HG02571 (cell line): ENCODE results near the gene CDH19.

Experiments used
- ATAC-seq: cut with Tn5 transposase; IDR thresholded peaks from one replicate; pipeline ENCODE4 v1.9.1; 2021; ENCODE audit warnings: mild to moderate bottlenecking, moderate library complexity; ENCODE audit not compliant: unreplicated experiment

CDH19 gene

DNA sequence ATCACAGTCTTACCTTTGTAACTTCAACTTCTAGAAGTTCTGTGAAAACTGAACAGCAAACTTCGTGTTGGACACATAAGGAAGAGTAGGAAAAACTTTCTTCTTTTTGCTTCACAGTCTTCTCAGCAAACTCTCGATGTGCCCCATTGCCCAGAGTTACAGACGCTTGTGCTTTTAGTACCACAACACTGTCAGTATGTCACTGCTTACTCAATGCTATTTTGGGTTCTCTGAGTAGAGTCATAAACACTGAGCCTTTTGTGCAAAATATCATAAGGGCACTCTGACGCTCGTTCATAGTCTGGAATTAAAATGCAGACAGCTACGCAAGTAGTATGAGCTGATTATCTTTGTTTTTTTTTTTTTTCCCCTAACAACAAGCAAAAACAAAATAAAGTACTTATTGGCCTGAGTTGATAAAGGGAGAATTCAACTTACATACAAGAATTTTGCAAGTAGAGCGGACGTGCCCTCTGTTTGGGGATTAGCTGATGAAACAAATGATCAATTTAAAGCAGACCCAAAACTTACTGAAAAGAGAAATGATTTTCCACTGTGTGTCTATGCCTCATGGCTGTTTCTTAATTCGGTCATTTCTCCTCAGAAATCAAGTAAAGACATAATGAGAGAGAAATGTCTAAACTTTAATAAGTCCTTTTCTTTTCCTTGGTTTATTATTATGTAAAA lies at the start of gene CDH19:
TSS of gene CDH19 (minus strand) at position 150 of the 687 bp plus-strand sequence. CDS start 31,886 bp downstream, outside the sequence.
- no peak for ATAC-seq

DNA sequence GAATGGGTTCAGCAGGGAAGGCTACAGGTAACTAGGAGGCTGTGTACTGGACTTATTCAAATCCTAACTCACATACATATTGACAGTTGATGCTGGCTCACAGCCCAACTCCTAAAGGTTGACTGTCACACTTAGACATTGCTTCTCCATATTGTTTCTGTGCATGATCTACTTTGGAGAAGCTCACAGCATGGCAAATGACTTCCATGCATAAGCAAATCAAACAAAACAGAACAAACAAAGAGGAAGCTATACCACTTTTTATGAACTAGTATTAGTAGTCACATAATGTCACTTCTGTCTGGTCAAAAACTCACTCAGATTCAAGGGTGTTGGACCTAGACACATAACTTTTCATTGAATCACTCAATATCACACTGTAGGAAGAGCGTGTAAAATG lies 43.8 kb upstream of the CDH19 start:
- ATAC-seq: no peak

DNA sequence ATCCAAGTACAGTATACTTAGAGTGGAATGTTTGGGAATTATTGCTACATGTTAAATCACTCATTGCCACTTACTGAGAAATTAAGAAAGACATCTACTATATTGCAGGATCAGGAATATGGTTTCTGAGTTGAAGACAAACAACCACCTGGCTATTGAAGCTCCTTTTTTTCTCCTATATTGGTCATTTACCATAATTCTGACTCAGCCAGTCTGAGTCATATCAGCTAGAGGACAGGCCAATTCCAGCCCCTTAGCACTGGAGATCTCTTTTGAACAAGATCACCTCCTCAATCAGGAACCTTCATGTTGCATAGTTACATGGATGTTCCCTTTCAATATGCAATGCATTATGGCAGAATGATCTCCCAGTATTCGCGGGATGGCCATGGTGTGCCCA lies 42.7 kb upstream of the CDH19 start:
- ATAC-seq: no peak

GRCh38 chr18:66645983-66646382 lies 42.1 kb upstream of the CDH19 start:
- ATAC-seq: no peak

- no peak for ATAC-seq
These were observed 37.2 kb upstream of the CDH19 start for GRCh38 chr18:66641056-66641455.

DNA sequence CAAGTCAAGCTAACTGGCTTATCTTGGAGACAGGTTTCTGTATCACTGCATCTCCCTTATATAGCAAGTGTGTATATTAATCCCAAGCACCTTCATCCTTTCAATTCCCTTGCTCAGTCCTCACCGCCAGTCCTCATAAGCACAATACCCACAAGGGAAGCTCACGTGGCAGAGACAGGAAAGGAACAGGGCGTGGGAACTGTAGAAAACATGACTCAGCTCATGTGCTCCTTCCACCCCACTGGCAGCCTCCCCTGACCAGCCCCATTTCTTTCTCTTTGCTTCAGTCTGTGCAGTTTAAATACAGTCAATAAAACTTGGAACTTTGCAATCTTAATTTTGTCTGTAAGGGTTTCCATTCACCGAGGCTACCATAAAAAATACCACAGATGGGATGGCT lies 36.5 kb upstream of the CDH19 start:
- ATAC-seq: no peak

DNA sequence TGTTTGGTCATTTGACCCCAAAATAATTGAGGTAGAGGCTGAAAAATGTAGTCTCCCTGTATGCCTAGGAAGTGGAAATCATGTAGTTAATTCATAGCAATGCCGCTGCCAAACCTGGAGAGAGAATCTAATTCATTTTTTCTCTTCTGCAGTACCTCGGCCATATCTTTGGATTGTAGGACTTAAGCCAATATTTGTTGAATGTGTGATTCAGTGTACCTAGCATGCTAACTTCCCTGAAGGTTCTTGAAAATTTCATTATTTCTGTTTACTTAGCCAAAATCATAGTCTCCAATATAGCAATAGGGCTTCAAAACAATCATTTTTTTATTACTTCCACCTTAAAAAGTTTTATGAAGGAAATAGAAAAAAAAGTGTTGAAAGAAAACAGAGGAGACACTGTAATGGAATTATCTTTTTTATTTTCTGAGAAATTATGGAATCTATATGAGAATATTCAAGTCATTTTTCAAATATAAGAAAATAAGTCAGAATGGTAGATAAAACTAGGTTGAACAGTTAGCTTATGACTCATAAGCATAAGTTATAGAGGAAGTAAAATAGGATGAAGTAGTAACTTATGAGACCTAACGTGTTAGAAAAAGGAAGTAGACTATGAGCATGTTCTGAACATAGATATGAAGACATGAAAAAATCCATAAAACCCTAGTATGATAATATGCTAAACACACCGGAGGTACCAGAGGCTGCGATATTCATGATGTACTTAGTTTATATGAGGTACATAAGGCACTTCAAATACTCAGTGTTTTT lies 35.2 kb upstream of the CDH19 start:
- ATAC-seq: no peak

- ATAC-seq: no peak
These were observed 31.5 kb upstream of the CDH19 start for GRCh38 chr18:66635342-66635741.

DNA sequence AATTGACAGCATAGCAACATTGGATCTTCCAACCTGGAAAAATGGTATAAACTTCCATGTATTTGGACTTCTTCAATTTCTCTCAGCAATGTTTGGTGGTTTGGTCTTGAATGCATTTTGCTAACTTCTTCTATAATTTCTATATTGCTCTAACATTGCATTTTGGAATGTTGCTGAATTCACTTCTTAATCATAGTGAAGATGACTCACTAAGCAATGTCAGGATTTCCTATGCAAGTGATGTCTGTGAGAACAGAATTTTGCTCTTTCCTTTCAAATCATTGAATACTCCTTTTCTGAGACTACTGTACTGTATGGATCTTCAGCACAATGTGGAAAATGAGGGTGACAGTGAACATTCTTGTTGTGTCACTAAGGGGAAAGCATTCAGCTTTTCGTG lies 28.9 kb upstream of the CDH19 start:
- no peak for ATAC-seq

GRCh38 chr18:66630831-66631230 lies 26.9 kb upstream of the CDH19 start:
- ATAC-seq: no peak

- no peak for ATAC-seq
These were observed 19.9 kb upstream of the CDH19 start for GRCh38 chr18:66623821-66624220.

- no peak for ATAC-seq
These were observed 18.1 kb upstream of the CDH19 start for GRCh38 chr18:66621816-66622576.

- ATAC-seq: no peak
These were observed 12.7 kb upstream of the CDH19 start for GRCh38 chr18:66616523-66616983.

- no peak for ATAC-seq
These were observed 11.3 kb upstream of the CDH19 start for GRCh38 chr18:66615176-66615575.

- no peak for ATAC-seq
These were observed 3.7 kb upstream of the CDH19 start for GRCh38 chr18:66607632-66608031.

DNA sequence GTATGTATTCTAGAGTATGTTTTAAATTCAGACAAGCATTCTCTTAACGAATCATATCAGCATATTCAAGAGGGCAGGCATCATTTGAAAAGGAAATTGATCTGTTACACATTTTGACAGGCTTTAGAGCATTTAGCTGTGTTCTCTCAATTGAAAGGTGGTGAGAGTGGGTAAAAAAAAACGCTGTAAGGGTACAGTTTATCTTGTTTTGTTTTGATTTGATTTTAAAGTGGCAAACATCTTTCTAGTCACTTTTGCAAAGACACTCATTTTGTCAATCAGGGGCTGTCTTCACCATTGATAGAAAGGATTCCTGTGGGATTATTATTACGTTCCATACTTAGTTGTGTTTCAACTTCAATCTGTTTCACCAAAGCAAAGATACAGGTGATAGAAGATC lies 2.2 kb downstream of the CDH19 start:
- ATAC-seq: no peak

DNA sequence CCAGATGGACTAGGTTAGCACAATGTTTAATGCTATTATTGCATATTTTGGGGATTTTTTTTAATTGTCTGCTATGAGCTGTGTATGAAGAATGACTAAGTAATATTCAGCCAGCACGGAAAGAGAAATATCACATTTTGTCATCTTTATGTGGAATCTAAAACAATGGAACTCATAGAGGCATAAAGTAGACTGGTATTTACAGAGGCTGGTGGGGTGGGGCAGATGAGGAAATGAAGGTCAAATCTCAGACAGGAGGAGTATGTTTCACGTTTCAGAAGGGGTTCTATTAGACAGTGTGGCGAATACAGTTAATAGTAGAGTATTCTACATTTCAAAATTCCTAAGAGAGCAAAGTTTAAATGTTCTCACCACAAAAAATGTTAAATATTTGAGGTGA lies 4.7 kb downstream of the CDH19 start:
- no peak for ATAC-seq

GRCh38 chr18:66587430-66587829 lies 16.5 kb downstream of the CDH19 start:
- ATAC-seq: no peak

GRCh38 chr18:66582211-66582610 lies 21.7 kb downstream of the CDH19 start:
- no peak for ATAC-seq

DNA sequence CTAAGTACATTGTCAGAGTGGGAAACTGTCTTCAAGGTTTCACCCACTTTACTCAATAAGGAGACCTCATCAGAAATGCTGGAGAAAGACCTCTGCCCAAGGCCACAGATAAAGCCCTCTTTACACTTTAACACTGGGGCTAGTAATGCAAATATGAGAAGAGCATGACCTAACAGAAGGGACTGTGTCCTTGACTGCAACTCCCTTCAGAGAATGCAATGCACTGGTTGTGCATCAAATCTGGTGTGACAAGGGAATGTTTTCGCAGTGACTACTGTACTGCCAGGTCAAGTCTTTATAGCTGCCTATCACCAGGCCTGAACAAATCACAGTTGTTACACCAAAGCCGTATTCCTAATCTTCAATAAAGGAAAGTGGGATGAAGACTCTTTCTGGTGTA lies 28.6 kb downstream of the CDH19 start:
- ATAC-seq: no peak

DNA sequence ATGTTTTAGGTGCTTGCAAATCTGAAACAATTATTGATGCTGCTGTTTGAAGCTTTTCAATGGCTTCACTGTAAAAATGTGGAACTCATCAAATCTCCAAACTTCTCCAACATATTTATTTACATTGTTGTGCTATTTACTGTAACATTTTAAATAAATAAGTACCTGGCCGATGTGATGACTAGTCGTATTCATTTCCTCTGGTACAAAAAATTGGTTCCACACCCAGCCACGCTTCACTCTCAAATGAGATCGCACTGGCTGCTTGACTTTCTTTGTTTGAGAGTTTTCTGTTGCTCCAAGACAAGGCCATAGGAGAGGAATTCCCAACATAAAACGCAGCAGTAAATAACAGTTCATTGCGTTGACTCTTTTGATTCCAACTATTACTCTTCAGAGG lies 32.0 kb downstream of the CDH19 start:
- no peak for ATAC-seq

- ATAC-seq: no peak
These were observed 37.3 kb downstream of the CDH19 start for GRCh38 chr18:66566616-66567015.
